ENCODE results near the gene CDC123.

- no peak for TF ChIP-seq REST (IDR thresholded peaks at IDR 0.05)
- TF ChIP-seq CTCF (IDR thresholded peaks at IDR 0.05) = no peak
- no peak for TF ChIP-seq KDM5A (IDR thresholded peaks at IDR 0.05)
- TF ChIP-seq POLR2A (IDR thresholded peaks at IDR 0.05; ENCODE audit: low read length) = no peak
- no peak for TF ChIP-seq NPAS2 (CRISPR knock-in tag; IDR thresholded peaks at IDR 0.05; ENCODE audit: borderline replicate concordance)
- TF ChIP-seq FOSL2 (IDR thresholded peaks at IDR 0.05) = no peak
- TF ChIP-seq FOSL2 (CRISPR knock-in tag; IDR thresholded peaks at IDR 0.05) = no peak
- TF ChIP-seq HOXA7 (CRISPR knock-in tag; IDR thresholded peaks at IDR 0.05) = no peak
- TF ChIP-seq RCOR1 (IDR thresholded peaks at IDR 0.05; ENCODE audit: low read depth, low read length) = no peak
- no peak for TF ChIP-seq MAX (IDR thresholded peaks at IDR 0.05)
- no peak for TF ChIP-seq JUNB (IDR thresholded peaks at IDR 0.05)
- TF ChIP-seq PHF8 (IDR thresholded peaks at IDR 0.05; ENCODE audit: borderline replicate concordance, low read depth) = no peak
- no peak for TF ChIP-seq HDAC2 (IDR thresholded peaks at IDR 0.05)
Measured at GRCh38 chr10:12225444-12225843, 29.5 kb downstream of the CDC123 start.
